ENCODE measurements around the gene DTX3L. TPM values are rescaled to one million over a fixed set of nuclear protein-coding genes. Genes with fewer than 3 reads are reported as not detected.

DTX3L gene
- total RNA-seq, 4 donors from 2014 or later: 6.6 to 15.6 (median 9.4) TPM

- no peaks in the 10 kb centered on the region for H3K27me3 ChIP-seq
- no peaks in the 10 kb centered on the region for H3K36me3 ChIP-seq
- no peaks in the 10 kb centered on the region for H3K9me3 ChIP-seq
- H3K4me1 ChIP-seq: no peaks in the 10 kb centered on the region
- intact Hi-C loops (cut with DNase I; ENCODE audit: low total_unique reads): no loop called here
- no peak for ATAC-seq
- H3K4me3 ChIP-seq: no peak overlapping the region
- in situ Hi-C loops (cut with MboI; ENCODE audit: low sequenced_read_pairs in 4 of 4): no loop called here
- no peak overlapping the region for H3K27ac ChIP-seq
- TF ChIP-seq POLR2A (IDR thresholded peaks at IDR 0.05) (no peak), CTCF (IDR thresholded peaks at IDR 0.05 in 4 of 5, conservative IDR thresholded peaks at IDR 0.05 in 1 of 5) (no peak)
- no peak for DNase-seq
Observed at GRCh38 chr3:122619040-122619439, 54.9 kb downstream of the DTX3L start.

- Histone ChIP-seq H3K4me3 (no peak overlapping the region), H3K27me3 (no peaks in the 10 kb centered on the region), H3K4me1 (no peaks in the 10 kb centered on the region), H3K27ac (no peak overlapping the region), H3K36me3 (no peaks in the 10 kb centered on the region), H3K9me3 (no peaks in the 10 kb centered on the region)
- TF ChIP-seq POLR2A (IDR thresholded peaks at IDR 0.05) (no peak), CTCF (IDR thresholded peaks at IDR 0.05 in 4 of 5, conservative IDR thresholded peaks at IDR 0.05 in 1 of 5) (no peak)
- no peak for DNase-seq
- intact Hi-C loops (cut with DNase I; ENCODE audit: low total_unique reads) (no loop called here), in situ Hi-C loops (cut with MboI; ENCODE audit: low sequenced_read_pairs in 4 of 4) (no loop called here)
- ATAC-seq: no peak
Observed at GRCh38 chr3:122620399-122620798, 56.3 kb downstream of the DTX3L start.

GRCh38 chr3:122621112-122621511 lies 57.0 kb downstream of the DTX3L start:
- Histone ChIP-seq H3K27me3 (no peaks in the 10 kb centered on the region), H3K36me3 (no peaks in the 10 kb centered on the region), H3K4me3 (no peak overlapping the region), H3K9me3 (no peaks in the 10 kb centered on the region), H3K27ac (no peak overlapping the region), H3K4me1 (no peaks in the 10 kb centered on the region)
- intact Hi-C loops (cut with DNase I; ENCODE audit: low total_unique reads) (no loop called here), in situ Hi-C loops (cut with MboI; ENCODE audit: low sequenced_read_pairs in 4 of 4) (no loop called here)
- DNase-seq (no peak), ATAC-seq (no peak)
- TF ChIP-seq POLR2A (IDR thresholded peaks at IDR 0.05) (no peak), CTCF (IDR thresholded peaks at IDR 0.05 in 4 of 5, conservative IDR thresholded peaks at IDR 0.05 in 1 of 5) (no peak)

- no peak overlapping the region for H3K27ac ChIP-seq
- no peaks in the 10 kb centered on the region for H3K27me3 ChIP-seq
- no peak for DNase-seq
- no peaks in the 10 kb centered on the region for H3K9me3 ChIP-seq
- in situ Hi-C loops (cut with MboI; ENCODE audit: low sequenced_read_pairs in 4 of 4) (no loop called here), intact Hi-C loops (cut with DNase I; ENCODE audit: low total_unique reads) (no loop called here)
- TF ChIP-seq POLR2A (IDR thresholded peaks at IDR 0.05) (no peak), CTCF (IDR thresholded peaks at IDR 0.05 in 4 of 5, conservative IDR thresholded peaks at IDR 0.05 in 1 of 5) (no peak)
- H3K36me3 ChIP-seq: no peaks in the 10 kb centered on the region
- H3K4me1 ChIP-seq: no peaks in the 10 kb centered on the region
- no peak overlapping the region for H3K4me3 ChIP-seq
- no peak for ATAC-seq
Observed at GRCh38 chr3:122623031-122623829, 59.1 kb downstream of the DTX3L start.

Other genes with a start within 250 kb of the DTX3L start
- 1 to 10 TPM in 1 of 4 donors, under 1 TPM in 1, not detected in 2; 0.58 to 2.4 TPM for gene CSTA, start 239.1 kb upstream of the DTX3L start, total RNA-seq
- 10 to 100 TPM; 16.5 to 26.0 (median 23.7) TPM for gene MIX23, start 181.1 kb upstream of the DTX3L start, total RNA-seq
- 10 to 100 TPM; 18.8 to 52.4 (median 43.3) TPM for gene FAM162A, start 180.2 kb upstream of the DTX3L start, total RNA-seq
- gene WDR5B, start 148.3 kb upstream of the DTX3L start, total RNA-seq: 1 to 10 TPM; 1.4 to 3.0 (median 2.1) TPM
- gene KPNA1, start 49.4 kb upstream of the DTX3L start, total RNA-seq: 100 to 1,000 TPM; 108 to 119 (median 112) TPM
- gene PARP9, start within 50 bp of the DTX3L start, total RNA-seq: 1 to 10 TPM; 5.9 to 9.6 (median 8.2) TPM
- under 1 TPM in 2 of 4 donors, not detected in 2; 0.16 to 0.51 TPM for gene PARP15, start 13.3 kb downstream of the DTX3L start, total RNA-seq
- 10 to 100 TPM in 3 of 4 donors, 1 to 10 TPM in 1; 6.0 to 12.3 (median 10.5) TPM for gene PARP14, start 116.5 kb downstream of the DTX3L start, total RNA-seq
- 10 to 100 TPM; 14.5 to 30.7 (median 17.0) TPM for gene HSPBAP1, start 229.5 kb downstream of the DTX3L start, total RNA-seq
- gene SLC49A4, start 230.7 kb downstream of the DTX3L start, total RNA-seq: 10 to 100 TPM; 29.0 to 81.7 (median 44.8) TPM